Nephron progenitor cell (in vitro differentiated cells): ENCODE data around the gene DYNLRB1.

ENCODE experiments used
- DNase-seq: peaks from one replicate; pipeline ENCODE4 v3.0.0; 2021
- H3K27ac Mint-ChIP-seq: 2 replicates; pipeline ENCODE4 v1.8.0; 2021; ENCODE audit warnings: mild to moderate bottlenecking, moderate library complexity, mixed read lengths
- H3K27me3 Mint-ChIP-seq: 2 replicates; pipeline ENCODE4 v1.8.0; 2021; ENCODE audit warnings: mild to moderate bottlenecking, low read depth, mixed read lengths; ENCODE audit not compliant: poor library complexity
- H3K36me3 Mint-ChIP-seq: 2 replicates; pipeline ENCODE4 v1.8.0; 2021; ENCODE audit warnings: low read depth, mixed read lengths
- H3K4me1 Mint-ChIP-seq: 2 replicates; pipeline ENCODE4 v1.8.0; 2021; ENCODE audit warnings: mixed read lengths
- H3K4me3 Mint-ChIP-seq: 2 replicates; pipeline ENCODE4 v1.8.0; 2021; ENCODE audit warnings: mild to moderate bottlenecking, moderate library complexity, mixed read lengths
- H3K9me3 Mint-ChIP-seq: 2 replicates; pipeline ENCODE4 v1.8.0; 2021; ENCODE audit warnings: mild to moderate bottlenecking, moderate library complexity, mixed read lengths
- TF ChIP-seq, protein P1 (sequence below): fragments of 200-600 bp; sonication (generic); IDR thresholded peaks from 2 replicates; pipeline ENCODE4 v1.5.0; 2021; ENCODE audit warnings: antibody characterized with exemption

Gene DYNLRB1

DNA sequence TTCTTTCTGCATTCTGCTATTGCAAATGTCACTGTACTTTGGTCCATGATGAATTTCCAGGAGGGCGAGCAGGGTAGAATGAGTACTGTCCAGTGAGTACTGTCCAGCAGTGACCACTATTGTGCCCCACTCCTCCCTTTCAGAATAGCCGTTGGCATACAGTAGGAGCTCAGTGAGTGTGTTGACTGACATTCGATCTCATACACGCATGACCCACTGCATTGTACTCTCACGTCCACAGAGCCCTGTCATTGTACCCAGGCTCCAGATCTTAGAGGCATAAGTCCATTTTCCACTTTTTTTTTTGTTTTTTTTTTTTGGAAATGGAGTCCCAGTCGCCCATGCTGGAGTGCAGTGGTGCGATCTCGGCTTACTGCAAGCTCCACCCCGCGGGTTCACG, 8.2 kb downstream of the DYNLRB1 start:
- no peak for DNase-seq
- Mint-ChIP-seq H3K27ac (no peak overlapping the region), H3K9me3 (no peaks in the 10 kb centered on the region), H3K4me3 (no peak overlapping the region), H3K36me3 (peaks cover 54% of the 10 kb centered on the region), H3K27me3 (no peaks in the 10 kb centered on the region), H3K4me1 (peaks cover 31% of the 10 kb centered on the region)
- TF ChIP-seq, protein P1, sequence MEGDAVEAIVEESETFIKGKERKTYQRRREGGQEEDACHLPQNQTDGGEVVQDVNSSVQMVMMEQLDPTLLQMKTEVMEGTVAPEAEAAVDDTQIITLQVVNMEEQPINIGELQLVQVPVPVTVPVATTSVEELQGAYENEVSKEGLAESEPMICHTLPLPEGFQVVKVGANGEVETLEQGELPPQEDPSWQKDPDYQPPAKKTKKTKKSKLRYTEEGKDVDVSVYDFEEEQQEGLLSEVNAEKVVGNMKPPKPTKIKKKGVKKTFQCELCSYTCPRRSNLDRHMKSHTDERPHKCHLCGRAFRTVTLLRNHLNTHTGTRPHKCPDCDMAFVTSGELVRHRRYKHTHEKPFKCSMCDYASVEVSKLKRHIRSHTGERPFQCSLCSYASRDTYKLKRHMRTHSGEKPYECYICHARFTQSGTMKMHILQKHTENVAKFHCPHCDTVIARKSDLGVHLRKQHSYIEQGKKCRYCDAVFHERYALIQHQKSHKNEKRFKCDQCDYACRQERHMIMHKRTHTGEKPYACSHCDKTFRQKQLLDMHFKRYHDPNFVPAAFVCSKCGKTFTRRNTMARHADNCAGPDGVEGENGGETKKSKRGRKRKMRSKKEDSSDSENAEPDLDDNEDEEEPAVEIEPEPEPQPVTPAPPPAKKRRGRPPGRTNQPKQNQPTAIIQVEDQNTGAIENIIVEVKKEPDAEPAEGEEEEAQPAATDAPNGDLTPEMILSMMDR: no peak

GRCh38 chr20:34525342-34525708, 9.1 kb downstream of the DYNLRB1 start:
- TF ChIP-seq, protein P1: no peak
- Mint-ChIP-seq H3K4me3 (no peak overlapping the region), H3K27me3 (no peaks in the 10 kb centered on the region), H3K4me1 (peaks cover 31% of the 10 kb centered on the region), H3K27ac (peak overlapping the region; percentile 29), H3K36me3 (peaks cover 53% of the 10 kb centered on the region), H3K9me3 (no peaks in the 10 kb centered on the region)
- no peak for DNase-seq

GRCh38 chr20:34525709-34526416, 9.6 kb downstream of the DYNLRB1 start:
- Mint-ChIP-seq H3K4me3 (no peak overlapping the region), H3K27me3 (no peaks in the 10 kb centered on the region), H3K9me3 (no peaks in the 10 kb centered on the region), H3K4me1 (peaks cover 31% of the 10 kb centered on the region), H3K27ac (peak overlapping the region; percentile 85), H3K36me3 (peaks cover 58% of the 10 kb centered on the region)
- no peak for DNase-seq
- TF ChIP-seq, protein P1: no peak

DNA sequence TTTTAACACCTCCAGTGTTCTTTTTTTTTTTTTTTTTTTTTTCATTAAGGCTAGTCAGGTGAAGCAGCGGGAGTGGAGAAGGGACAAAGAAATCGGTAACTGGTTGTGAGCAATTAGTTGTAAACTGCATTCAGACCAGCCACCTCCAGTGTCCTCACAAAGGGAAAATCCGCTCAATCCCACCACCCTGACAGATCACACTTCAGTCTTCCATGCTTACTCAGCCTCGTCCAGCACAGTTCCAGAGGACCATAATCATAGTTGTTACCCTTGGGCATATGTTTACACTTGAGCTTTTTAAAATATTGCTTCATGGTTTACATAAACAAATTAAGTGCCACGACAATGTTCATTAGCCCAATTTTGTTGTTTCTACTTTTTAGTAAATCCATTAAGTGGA, 10.2 kb downstream of the DYNLRB1 start:
- Mint-ChIP-seq H3K4me1 (peaks cover 33% of the 10 kb centered on the region), H3K4me3 (no peak overlapping the region), H3K27me3 (no peaks in the 10 kb centered on the region), H3K9me3 (no peaks in the 10 kb centered on the region), H3K27ac (no peak overlapping the region), H3K36me3 (peaks cover 60% of the 10 kb centered on the region)
- TF ChIP-seq, protein P1: no peak
- DNase-seq: no peak

DNA sequence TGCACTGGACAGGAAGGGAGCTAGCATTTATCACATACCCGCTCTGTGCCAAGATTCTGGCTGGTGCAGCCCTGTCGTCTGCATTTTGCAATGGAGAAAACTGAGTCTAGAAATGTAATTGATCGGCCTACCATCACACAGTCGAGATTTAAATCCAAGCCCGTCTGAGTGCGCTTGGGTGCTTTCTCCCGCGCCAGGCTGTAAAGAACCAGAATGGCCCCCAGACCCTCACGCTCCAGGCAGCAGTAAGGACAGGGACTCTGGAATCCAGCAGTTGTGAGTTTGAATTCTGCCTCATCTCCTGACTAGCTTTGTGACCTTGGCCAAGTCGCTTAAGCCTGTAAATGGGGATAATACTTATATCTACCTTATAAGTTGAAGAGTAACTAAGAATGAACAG, 10.8 kb downstream of the DYNLRB1 start:
- TF ChIP-seq, protein P1: no peak
- no peak overlapping the region for H3K4me3 Mint-ChIP-seq
- no peaks in the 10 kb centered on the region for H3K27me3 Mint-ChIP-seq
- peaks cover 34% of the 10 kb centered on the region for H3K4me1 Mint-ChIP-seq
- H3K9me3 Mint-ChIP-seq: no peaks in the 10 kb centered on the region
- no peak overlapping the region for H3K27ac Mint-ChIP-seq
- DNase-seq: no peak
- peaks cover 58% of the 10 kb centered on the region for H3K36me3 Mint-ChIP-seq

DNA sequence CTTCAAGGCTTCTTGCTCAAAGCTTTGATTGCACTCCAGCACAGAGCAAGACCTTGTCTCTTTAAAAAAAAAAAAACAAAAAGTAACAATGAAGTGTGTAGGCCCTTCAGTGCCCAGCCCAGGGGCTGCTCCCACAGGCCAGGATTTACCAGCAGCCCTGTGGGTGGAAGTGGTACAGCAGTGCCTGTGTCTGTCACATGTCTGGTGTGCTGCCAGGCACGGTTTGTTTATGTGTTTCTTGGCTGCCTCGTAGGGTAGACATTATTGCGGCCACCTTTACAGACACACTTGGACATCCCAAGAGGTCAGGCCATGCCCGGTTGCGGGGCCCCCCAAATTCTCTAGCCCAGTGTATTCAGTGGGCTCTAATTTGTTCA, 12.7 kb downstream of the DYNLRB1 start:
- TF ChIP-seq, protein P1: no peak
- no peak overlapping the region for H3K27ac Mint-ChIP-seq
- peaks cover 49% of the 10 kb centered on the region for H3K36me3 Mint-ChIP-seq

More for the DNA sequence above, 12.7 kb downstream of the DYNLRB1 start:
- Mint-ChIP-seq H3K4me3 (no peak overlapping the region), H3K9me3 (no peaks in the 10 kb centered on the region), H3K27me3 (no peaks in the 10 kb centered on the region), H3K4me1 (peaks cover 17% of the 10 kb centered on the region)
- DNase-seq: no peak
